ENCODE measurements around the gene PDE11A.

The PDE11A gene

GRCh38 chr2:177753682-177754491, 318.7 kb downstream of the PDE11A start:
- DNase-seq: peak in 4 of 6 experiments; percentile 6 to 17 (median 11)

- DNase-seq: no peak
Measured at GRCh38 chr2:177748360-177748759, 324.2 kb downstream of the PDE11A start.

- no peak for DNase-seq
Measured at GRCh38 chr2:177747384-177747783, 325.2 kb downstream of the PDE11A start.

- DNase-seq: no peak
Measured at GRCh38 chr2:177746358-177746757, 326.2 kb downstream of the PDE11A start.

- DNase-seq: no peak
Measured at GRCh38 chr2:177745531-177745930, 327.0 kb downstream of the PDE11A start.

- DNase-seq: no peak
Measured at GRCh38 chr2:177742851-177743250, 329.7 kb downstream of the PDE11A start.

- DNase-seq: no peak
Measured at GRCh38 chr2:177741866-177742265, 330.7 kb downstream of the PDE11A start.

- no peak for DNase-seq
Measured at GRCh38 chr2:177740700-177741099, 331.9 kb downstream of the PDE11A start.

- no peak for DNase-seq
Measured at GRCh38 chr2:177738461-177739235, 333.9 kb downstream of the PDE11A start.

GRCh38 chr2:177735318-177735803, 337.2 kb downstream of the PDE11A start:
- no peak for DNase-seq

GRCh38 chr2:177733322-177733855, 339.2 kb downstream of the PDE11A start:
- DNase-seq: no peak

- DNase-seq: no peak
Measured at GRCh38 chr2:177731384-177731783, 341.2 kb downstream of the PDE11A start.

GRCh38 chr2:177730792-177731191, 341.8 kb downstream of the PDE11A start:
- DNase-seq: no peak

- DNase-seq: no peak
Measured at GRCh38 chr2:177730363-177730762, 342.2 kb downstream of the PDE11A start.

GRCh38 chr2:177728920-177729319, 343.7 kb downstream of the PDE11A start:
- no peak for DNase-seq

GRCh38 chr2:177728399-177728765, 344.2 kb downstream of the PDE11A start:
- no peak for DNase-seq

- no peak for DNase-seq
Measured at GRCh38 chr2:177727577-177728398, 344.8 kb downstream of the PDE11A start.

- no peak for DNase-seq
Measured at GRCh38 chr2:177726931-177727348, 345.6 kb downstream of the PDE11A start.

- peak in 4 of 6 experiments; percentile 0 to 20 (median 10) for DNase-seq
Measured at GRCh38 chr2:177724398-177725287, 347.9 kb downstream of the PDE11A start.

- no peak for DNase-seq
Measured at GRCh38 chr2:177723235-177723634, 349.3 kb downstream of the PDE11A start.

GRCh38 chr2:177721818-177722567, 350.6 kb downstream of the PDE11A start:
- no peak for DNase-seq
